ENCODE results near the gene CCKAR.
"Not testable (repeated sequence)": the region's sequence is repeated elsewhere in the genome, so short reads cannot be mapped to it uniquely, and the experiment has no call there.

The CCKAR gene

GRCh38 chr4:26490111-26490959 is at the start of gene CCKAR:
Gene CCKAR (minus strand): TSS chr4:26490484. CDS start chr4:26490267, 217 bp downstream.
- no peak for ATAC-seq

DNA sequence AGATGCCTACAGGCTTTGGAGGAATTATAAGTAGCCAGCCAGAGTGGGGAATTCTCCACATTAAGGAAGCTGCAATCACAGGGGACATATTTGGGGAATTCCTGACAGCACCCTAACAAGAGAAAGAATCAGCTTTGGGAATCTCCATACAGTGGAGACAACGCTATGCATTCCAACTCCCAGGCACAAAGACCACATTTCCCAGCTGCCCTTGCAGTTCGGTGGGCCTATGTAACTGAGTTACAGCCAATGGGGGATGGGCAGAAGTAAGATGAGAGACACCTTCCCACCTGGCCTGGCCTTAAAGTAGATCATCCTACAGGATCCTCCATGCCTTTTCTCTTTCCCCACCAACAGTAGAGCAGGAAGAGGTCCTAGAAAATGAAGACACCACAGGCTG is 43.4 kb upstream of the CCKAR start:
- ATAC-seq: no peak

GRCh38 chr4:26531491-26532116 is 41.3 kb upstream of the CCKAR start:
- no peak for ATAC-seq

DNA sequence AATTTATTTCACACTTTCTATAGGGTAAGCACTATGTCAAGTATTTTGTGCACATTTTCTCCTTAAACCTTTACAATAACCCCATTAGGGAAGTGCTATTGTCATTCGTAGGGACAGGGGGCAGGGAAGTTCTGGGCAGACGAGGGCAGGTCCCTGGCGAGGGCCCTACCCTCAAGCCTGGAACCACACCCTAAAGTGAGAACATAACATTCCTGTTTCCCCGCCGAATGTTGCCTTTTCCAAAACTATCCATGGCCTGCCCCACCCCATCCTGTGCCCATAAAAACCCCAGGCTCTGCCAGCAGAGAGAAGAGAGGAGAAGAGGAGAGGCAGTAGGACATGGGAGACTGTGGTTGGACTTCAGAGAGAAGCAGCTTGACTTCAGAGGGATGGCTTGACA is 39.8 kb upstream of the CCKAR start:
- ATAC-seq: no peak

GRCh38 chr4:26529479-26529878 is 39.2 kb upstream of the CCKAR start:
- ATAC-seq: no peak

GRCh38 chr4:26525771-26526150 is 35.5 kb upstream of the CCKAR start:
- ATAC-seq: no peak

DNA sequence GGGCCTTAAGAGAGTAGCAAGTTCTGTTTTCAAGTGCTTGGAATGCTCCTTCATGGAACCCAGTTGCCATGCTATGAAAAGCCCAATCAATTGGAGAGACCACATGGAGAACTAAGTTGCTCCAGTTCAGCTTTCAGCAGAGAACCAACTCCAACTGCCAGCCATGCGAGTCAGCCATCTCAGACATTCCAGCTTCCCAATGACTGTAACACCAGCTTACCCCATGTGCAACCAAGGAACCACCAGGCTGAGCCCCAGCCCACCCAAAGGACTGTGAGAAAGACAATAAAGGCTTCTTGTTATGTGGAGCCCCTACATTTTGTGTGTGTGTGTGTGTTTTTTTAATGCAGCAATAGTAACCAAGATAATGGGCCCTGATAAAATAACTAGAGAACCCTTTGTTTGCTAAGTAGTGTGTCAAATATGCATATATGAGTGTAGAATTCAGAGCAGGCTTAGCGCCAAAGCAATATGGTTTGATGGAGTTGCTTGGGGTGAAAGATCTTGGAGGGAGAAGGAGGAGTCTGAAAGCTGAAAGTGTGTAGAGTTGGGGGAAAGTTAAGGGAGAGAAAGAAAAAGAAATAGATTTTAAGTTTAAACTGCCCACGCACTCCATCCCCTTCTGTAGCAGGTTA is 35.0 kb upstream of the CCKAR start:
- ATAC-seq: no peak

DNA sequence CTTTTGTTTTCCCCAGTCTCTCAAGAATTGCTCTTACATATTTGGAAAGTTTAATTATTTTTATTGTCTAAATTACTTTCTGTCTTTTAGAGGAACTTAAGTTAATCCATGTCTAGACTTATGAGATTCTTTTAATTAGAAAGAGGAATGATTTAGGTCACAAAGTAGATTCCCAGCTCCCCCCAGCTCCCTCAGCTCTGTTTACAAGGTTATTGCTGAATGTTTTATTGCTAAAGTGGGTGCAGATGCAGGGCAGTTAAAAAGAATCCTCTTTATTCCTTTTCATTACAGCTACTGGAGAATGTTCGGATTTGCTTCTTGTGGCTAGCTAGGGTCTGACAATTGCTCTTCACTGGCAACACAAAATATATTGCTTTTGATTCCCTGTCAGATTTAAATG is 33.7 kb upstream of the CCKAR start:
- ATAC-seq: no peak

DNA sequence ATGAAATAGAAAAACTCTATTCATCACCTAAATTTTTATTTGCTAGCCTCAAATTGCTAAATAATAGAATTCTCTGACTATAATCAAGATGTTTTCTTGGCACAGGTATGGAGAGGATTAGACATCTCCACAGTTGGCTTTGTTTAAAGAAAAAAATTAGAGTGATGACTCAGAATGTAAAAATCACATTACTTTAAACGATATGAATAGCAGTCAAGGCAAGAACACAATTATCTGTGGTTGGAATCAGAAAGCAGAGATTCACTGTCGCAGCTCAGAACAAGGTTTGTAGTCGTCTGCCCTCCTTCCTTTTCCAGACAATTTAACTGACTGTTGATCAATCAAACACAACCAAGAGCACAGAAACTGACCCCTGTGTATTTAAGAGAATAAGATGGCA is 32.2 kb upstream of the CCKAR start:
- no peak for ATAC-seq

- ATAC-seq: no peak
These were observed 30.6 kb upstream of the CCKAR start for GRCh38 chr4:26520728-26521450.

DNA sequence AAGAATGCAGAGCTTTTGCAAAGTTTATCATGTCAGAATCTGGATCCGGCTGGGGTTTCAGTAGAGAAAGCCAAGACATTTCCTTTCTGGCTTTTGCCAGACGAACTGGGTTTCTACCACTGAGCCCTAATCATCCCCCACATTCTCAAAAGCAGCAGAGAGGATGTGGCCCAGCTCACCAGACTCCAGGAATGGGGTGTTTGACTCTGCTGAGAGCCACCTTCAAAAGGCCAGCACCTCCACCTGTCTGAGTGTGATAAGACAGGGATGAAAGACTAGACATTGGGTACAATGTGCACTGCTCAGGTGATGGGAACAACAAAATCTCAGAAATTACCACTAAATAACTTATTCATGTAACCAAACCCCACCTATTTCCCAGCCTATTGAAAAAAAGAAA is 25.7 kb upstream of the CCKAR start:
- no peak for ATAC-seq

DNA sequence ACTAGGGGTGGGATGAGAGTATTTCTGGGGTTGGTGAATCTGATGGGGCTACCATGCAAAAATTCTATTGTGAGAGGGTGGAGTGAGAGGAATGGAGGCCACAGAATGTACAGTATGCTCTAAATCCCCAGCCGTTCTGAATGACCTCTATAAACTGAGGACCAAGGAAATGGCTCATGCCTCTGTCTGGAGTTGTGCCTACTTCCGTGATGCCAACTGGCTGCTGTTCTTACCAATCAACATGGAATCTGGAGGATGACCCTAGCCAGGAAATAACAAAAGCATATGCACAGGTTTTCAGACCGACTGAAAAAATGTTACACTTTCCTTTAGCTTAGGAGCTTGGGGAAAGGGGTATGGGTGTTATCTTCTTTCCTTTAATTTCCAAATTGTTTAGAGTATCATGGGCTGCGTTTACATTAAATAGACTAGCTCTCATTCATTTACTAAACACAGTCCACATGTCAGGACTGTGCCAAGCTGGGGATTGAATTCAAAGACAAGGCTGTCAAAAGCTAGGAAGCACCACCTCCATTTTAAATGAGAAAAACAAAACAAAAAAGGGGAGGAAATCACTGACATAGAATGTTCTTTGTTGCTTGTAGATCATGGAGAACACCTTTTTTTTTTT is 20.2 kb upstream of the CCKAR start:
- no peak for ATAC-seq

DNA sequence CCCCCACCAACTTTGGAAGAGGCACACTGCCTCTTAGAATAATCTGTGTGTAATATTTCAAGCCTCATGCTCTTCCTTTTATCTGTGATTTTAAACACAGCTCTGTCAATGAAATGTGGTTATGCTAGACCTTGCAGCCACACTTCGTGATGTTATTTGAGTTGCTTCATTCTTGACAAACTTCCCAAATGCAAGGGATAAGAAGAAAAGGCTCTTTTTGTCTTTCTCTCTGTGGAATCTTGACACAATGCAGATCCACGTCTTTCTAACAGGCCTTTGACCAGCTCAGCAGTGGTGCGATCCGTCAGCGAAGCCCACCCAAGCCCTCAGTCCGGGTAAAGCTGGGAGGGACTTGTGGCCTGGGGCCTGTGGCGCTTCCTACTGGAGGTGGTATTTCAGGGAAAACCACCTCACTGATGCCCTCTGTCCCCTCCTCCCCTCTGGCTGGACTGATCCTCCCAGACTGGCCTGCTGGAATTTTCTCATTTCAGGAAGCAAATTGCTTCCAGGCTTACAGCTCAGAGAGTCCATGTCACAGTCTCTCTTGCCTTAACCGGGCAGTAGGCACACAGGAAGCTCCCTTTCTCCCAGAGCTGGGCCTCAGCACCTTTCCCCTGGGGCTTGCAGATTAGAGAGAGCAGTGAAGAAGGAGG is 19.5 kb upstream of the CCKAR start:
- ATAC-seq: no peak

DNA sequence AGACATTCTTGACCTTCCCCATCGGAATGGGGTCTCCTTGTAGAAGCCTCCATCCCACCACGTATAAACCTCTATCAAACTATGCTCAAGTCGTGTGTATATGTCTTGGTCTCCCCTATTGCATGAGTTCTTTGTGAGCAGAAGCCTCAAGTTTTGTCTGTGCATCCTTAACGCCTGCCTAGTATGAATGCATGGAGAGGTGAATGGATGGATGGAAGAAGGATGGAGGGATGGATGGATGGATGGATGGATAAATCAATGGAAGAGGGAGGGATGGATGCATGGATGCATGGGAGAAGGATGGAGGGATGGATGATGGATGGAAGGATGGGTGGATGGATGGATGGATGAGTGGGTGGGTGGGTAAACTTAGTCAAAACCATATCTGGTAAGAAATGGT is 17.0 kb upstream of the CCKAR start:
- ATAC-seq: no peak

- ATAC-seq: no peak
These were observed 13.6 kb upstream of the CCKAR start for GRCh38 chr4:26503844-26504243.

- ATAC-seq: no peak
These were observed 13.1 kb upstream of the CCKAR start for GRCh38 chr4:26503427-26503826.

- not testable (repeated sequence) for ATAC-seq
These were observed 10.3 kb upstream of the CCKAR start for GRCh38 chr4:26500565-26500999.

- ATAC-seq: no peak
These were observed 6.0 kb upstream of the CCKAR start for GRCh38 chr4:26496207-26496783.

DNA sequence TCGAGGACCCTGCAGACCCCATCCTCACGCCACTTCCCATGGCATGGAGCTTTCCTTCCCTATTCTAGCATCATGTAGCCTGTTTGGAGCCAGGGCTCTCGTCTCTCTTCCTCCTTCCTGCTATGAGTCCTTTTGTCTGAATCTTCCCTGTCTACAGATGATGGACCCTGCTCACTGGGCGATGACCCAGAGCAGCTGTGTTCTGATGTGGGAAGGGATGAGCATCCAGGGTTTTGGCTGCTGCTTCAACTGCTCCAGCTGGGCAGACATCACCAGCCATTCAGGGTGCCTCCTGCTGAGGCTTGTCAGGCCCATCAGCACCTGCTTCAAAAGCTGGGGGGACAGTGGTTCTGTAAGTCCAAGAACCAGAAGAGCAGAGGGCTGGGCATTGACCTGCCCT is 3.2 kb upstream of the CCKAR start:
- no peak for ATAC-seq

GRCh38 chr4:26491449-26492170 is 1.3 kb upstream of the CCKAR start:
- no peak for ATAC-seq

GRCh38 chr4:26490960-26491284 is 638 bp upstream of the CCKAR start:
- no peak for ATAC-seq

All from activated CD4-positive, CD25-positive, alpha-beta regulatory T cell treated with anti-CD3 and anti-CD28 coated beads, Interleukin-2, amount 50 U/mL, for 24 hours (primary cell).